COR-L47 (cell line): ENCODE results near the gene PHF13.
"Not testable (repeated sequence)": the region's sequence is repeated elsewhere in the genome, so short reads cannot be mapped to it uniquely, and the experiment has no call there.

Source experiments
- DNase-seq: peaks from one replicate; lab custom pipeline; 2025; lab: John Stamatoyannopoulos, UW

The PHF13 gene

DNA sequence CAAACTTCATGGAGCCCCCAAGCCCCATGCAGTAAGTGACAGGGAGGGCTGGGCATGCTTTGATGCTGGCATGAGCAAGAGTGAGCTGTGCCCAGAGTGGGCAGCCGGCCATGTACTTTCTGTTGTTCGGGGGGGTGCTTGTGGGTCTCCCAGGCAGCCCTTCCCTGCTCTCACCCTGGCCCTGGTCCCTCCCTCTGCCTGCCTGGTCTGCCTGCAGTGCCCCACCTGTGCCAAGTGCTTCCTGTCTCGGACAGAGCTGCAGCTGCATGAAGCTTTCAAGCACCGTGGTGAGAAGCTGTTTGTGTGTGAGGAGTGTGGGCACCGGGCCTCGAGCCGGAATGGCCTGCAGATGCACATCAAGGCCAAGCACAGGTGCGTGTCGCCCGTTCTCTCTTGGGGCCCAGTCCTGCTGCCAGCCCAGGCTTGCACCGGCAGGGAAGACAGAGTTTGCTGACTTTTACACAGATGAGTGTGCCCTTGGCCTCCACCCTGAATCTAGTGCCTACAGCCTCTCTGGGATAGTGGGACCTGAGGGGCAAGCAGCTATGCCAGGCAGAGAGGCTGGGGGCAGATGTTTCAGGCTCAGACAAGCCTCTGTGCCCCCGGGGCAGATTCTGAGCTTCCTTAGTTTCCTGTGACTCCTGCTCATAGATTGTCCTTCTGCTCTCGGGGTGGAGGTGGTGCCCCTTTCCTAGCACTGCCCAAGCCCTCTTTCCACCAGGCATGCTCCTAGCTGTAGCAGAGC, 26.1 kb upstream of the PHF13 start:
- no peak for DNase-seq

DNA sequence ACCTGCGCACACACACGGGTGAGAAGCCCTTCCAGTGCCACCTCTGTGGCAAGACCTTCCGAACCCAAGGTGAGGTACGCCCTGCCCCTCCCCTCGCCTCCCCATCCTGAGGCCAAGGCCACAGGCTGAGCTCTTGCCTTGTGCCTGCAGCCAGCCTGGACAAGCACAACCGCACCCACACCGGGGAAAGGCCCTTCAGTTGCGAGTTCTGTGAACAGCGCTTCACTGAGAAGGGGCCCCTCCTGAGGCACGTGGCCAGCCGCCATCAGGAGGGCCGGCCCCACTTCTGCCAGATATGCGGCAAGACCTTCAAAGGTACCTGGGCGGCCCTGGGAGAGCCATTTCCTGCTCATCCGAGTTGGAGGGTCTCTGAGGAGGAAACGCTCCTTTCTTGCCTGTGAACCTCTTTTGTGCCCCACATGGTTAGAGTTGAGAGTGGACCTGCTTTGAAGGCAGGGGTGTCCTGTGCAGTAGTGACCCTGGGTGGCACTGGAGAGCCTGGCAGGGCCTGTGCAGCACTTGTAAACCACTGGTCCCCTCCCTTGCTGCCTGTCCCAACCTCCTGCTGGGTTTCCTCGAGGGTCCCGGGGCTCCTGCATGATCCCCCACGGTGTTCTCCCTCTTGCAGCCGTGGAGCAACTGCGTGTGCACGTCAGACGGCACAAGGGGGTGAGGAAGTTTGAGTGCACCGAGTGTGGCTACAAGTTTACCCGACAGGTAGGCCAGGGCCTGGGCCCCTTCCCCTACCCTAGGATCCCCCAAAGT, 25.2 kb upstream of the PHF13 start:
- DNase-seq, result no peak

DNA sequence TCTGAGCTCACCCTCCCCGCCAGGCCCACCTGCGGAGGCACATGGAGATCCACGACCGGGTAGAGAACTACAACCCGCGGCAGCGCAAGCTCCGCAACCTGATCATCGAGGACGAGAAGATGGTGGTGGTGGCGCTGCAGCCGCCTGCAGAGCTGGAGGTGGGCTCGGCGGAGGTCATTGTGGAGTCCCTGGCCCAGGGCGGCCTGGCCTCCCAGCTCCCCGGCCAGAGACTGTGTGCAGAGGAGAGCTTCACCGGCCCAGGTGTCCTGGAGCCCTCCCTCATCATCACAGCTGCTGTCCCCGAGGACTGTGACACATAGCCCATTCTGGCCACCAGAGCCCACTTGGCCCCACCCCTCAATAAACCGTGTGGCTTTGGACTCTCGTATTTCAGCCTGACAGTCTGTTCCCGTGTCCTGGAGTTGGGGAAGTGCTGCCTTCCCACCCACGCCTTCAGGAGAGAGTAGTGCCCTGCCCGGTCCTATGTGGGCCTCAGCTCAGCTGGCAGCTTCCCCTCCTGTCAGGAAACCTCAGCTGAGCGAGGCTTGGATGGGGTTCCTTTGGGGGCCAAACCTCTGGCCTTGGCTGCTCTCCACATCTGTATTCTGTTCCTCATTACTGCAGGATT, 24.5 kb upstream of the PHF13 start:
- DNase-seq, result no peak

- DNase-seq, result no peak
Observed at GRCh38 chr1:6590046-6590445, 23.5 kb upstream of the PHF13 start.

DNA sequence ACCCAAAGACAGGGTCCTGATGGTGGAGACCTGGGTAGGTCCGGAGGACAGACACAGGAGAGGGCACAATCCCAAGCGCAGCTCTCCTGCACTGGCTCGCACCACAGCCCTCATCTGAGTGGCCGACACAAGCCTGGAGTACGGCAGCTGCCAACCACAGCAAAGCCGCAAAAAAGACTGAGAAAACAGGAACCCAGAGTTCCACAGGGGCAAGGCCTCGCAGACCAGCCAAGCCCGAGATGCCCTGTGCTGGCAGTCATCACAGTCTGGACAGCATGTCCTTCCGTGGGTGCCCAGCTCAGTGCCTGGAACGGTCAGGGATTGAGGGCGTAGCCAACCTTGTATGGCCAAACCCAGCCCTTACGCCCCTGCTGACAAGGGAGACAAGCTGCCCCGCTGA, 22.3 kb upstream of the PHF13 start:
- no peak for DNase-seq

- DNase-seq, result no peak
Observed at GRCh38 chr1:6591644-6592043, 21.9 kb upstream of the PHF13 start.

DNA sequence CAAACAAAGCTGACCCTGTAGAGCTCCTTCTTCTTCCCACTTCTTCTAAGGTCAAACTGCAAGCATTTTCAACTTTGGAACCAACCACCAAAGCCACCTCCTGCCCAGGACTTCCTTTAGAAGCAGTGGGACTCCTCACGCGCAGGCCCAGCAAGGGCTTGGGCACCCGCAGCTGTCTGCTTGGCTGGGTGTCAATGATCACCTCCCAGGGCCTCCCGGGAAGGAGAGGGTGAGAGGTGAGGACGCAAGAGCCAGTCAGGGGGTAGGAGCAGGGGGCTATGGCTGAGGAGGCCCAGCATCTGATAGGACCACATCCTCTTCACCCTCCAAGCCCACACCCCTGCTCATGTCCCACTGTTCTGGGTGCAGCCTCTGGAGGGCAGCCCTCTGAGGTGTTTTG, 21.1 kb upstream of the PHF13 start:
- no peak for DNase-seq

DNA sequence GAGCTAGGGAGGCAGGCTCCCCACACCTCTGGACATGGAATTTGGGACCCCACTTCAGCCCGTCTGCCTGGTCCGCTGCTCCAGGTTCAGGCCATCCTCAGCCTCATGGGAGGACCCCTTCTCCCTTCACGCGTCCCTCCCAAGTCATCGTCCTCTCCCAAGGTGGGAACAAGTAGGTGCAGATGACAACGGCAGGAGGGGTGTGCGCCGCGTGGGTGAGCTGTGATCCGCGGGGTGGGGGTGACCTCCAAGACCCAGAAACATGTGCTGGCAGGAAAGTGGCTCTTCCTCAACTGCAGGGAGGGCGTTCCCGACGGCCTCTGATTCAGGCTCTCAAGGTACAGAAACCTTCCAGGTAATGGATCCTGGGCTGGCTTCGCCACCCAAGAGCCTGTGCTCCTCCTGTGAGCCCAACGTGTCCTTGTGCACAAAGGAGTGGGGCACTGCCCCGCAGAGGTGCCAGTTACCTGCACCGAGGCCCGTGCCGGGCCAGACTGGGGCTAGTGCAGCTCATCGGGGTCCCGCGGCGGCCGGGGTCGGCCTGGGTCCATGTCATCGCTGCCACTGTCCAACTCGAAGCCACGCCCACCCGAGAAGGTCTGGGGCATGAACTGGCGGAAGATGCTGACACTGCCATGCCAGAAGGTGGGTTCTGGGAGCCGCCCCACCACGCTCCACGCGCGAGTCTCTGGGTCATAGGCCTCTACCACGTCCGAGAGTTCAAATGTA, 20.5 kb upstream of the PHF13 start:
- no peak for DNase-seq

- DNase-seq, result no peak
Observed at GRCh38 chr1:6593810-6594209, 19.7 kb upstream of the PHF13 start.

- no peak for DNase-seq
Observed at GRCh38 chr1:6594977-6595740, 18.4 kb upstream of the PHF13 start.

- DNase-seq, result no peak
Observed at GRCh38 chr1:6596351-6596750, 17.2 kb upstream of the PHF13 start.

- no peak for DNase-seq
Observed at GRCh38 chr1:6596886-6597776, 16.4 kb upstream of the PHF13 start.

GRCh38 chr1:6597777-6598131, 15.8 kb upstream of the PHF13 start:
- DNase-seq, result no peak

DNA sequence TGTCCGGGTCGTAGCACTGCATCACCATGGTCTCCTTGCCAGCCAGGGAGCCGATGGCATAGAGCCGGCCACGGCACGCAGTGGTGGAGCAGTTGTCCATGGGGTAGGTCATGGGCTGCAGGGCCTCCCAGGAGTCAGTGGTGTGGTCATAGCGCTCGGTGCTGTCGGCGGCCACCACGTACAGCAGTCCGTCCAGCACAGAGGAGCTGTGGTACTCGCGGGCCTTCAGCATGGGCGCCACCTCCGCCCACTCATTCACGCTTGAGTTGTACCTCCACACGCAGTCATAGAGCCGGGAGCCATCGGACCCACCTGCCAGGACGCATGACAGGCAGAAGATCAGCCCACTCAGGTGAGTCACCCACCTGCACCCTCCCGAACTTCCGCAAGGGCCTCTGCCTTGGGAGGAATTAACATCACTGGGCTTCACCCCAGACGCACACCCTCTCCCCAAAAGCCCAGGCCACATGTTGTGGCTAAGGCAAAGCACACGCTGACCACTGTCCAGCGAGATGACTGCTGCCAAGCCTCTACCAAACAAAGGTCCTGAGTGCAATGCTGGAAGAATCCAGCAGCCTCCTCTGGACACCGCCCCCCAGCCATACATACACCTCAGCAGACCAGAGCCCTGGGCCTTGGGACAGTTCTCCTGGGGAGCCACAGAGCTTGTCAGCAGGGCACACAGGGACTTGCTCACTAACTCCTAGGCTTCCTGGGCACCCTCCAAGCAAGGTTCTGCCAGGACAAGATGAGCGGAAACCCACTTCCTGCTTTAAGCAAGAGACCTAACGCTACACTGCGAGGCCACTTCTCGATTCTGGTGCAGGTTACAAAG, 14.2 kb upstream of the PHF13 start:
- no peak for DNase-seq

DNA sequence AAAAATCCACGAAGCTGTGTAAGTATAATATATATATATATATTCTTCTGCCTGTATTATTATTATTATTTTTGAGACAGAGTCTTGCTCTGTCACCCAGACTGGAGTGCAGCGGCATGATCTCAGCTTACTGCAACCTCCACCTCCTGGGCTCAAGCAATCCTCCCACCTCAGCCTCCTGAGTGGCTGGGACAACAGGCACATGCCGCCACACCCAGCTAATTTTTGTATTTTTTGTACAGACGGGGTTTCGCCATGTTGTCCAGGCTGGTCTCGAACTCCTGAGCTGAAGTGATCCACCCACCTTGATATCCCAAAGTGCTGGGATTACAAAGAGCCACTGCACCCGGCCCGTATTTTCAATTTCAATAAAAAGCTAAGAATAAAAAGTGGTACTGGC, 13.5 kb upstream of the PHF13 start:
- DNase-seq, result not testable (repeated sequence)

DNA sequence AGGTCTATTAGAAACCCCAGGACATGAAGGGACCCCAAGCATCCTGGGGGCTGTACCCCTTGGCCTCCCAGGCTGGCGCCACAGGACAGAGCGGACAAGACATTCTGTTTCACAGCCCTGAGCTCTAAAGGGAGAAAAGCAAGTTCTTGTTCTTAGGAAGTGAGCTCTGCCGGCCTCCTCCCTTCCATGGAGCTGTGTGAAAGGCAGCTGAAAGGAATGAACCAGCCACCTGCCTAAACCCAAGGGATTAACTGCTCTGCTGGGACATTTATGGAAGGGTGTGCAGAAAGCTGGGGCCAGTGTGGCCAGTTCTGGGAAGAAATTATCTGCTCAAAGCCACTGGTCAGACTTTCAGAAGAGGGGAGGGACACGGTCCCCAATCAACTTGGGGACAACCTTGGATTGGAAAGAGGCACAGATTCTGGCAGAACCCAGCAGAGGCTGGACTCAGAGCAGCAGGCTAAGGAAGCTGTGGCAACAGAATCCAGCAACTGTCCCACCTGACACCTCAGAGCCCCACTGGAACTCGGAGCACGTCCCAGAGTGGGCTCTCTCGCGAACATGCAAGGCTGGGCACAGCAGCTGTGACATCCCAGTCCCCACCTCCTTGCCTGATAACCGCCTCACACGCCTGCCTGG, 13.0 kb upstream of the PHF13 start:
- no peak for DNase-seq

DNA sequence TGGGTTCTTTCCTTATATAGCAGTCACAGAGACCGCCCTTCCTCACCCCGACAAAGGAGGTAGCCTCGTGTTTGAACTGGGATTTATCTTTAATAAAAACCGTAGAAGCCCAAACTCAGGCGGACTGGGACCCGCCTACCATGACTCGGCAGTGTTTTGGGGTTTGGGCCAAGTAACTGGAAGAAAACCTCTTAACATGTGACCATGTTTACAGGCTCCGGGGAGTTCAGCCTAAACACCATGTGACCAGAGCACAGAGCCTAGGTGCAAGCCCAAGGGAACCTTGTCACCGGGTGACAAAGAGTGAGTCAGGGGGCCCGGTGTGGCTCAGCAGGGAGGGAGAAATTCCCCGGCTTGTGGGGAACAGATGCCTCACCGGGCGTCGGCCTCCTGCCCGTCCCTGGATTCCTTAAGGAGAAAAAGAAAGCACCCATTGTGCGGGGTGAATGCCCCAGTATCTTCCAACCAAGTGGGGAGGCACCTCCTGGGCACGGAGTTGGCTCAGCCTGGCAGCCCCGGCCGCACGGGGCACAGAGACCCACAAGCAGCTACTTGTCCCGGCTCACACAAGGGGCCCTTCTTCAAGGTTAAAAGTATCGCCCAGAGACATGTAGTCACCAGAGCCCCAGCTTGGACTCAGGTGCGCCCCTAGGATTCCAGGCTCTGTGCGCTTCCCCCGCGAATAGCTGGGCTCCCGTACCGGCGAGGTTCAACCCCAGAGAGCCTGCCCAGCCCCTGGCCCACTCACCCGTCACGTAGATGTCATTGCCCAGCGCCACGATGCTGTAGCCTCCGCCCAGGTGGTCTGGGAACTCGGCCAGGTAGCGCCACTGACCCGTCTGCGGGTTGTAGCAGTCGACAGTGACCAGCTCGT, 12.2 kb upstream of the PHF13 start:
- peak; percentile 37 for DNase-seq

- DNase-seq, result peak; percentile 63
Observed at GRCh38 chr1:6601923-6602668, 11.4 kb upstream of the PHF13 start.
